Tibial nerve (tissue), 4 donors: ENCODE data around the gene MBNL2. TPM values are rescaled to one million over a fixed set of nuclear protein-coding genes. Genes with fewer than 3 reads are reported as not detected.

Experiments
- DNase-seq, 2 donors: peaks; one replicate each; pipeline ENCODE4 v3.0.0-alpha.2; 2019; ENCODE audit warnings: low spot score in 2 of 2
- H3K27ac ChIP-seq, 4 donors: fragments of 200-600 bp; sonication (generic) in 3 of 4; one replicate each; pipeline ENCODE4 v1.5.1; 2017 to 2019; ENCODE audit warnings: mild to moderate bottlenecking in 1 of 4
- H3K27me3 ChIP-seq, 2 donors: fragments of 200-600 bp; sonication (generic) in 1 of 2; one replicate each; pipeline versions ENCODE4 v1.5.1 to v1.6.0; 2017 to 2019
- H3K36me3 ChIP-seq, 3 donors: fragments of 200-600 bp; sonication (generic); one replicate each; pipeline ENCODE4 v1.5.1; 2018 to 2019
- H3K4me1 ChIP-seq, 4 donors: fragments of 200-600 bp; sonication (generic) in 3 of 4; one replicate each; pipeline ENCODE4 v1.5.1; 2017 to 2019
- H3K4me3 ChIP-seq, 4 donors: fragments of 200-600 bp; sonication (generic) in 3 of 4; one replicate each; pipeline ENCODE4 v1.5.1; 2017 to 2019; ENCODE audit warnings: mild to moderate bottlenecking in 1 of 4, moderate library complexity in 1 of 4
- H3K9me3 ChIP-seq, 4 donors: fragments of 200-600 bp; sonication (generic) in 3 of 4; one replicate each; pipeline ENCODE4 v1.5.1; 2017 to 2019
- CTCF ChIP-seq, 5 experiments: fragments of 200-600 bp in 3 of 5; fragments of 450-650 bp in 2 of 5; sonication (generic) in 3 of 5; IDR thresholded peaks; one replicate each; pipeline ENCODE4 v1.5.1; 2016 to 2019; ENCODE audit warnings: antibody characterized with exemption in 5 of 5, mild to moderate bottlenecking in 3 of 5, moderate library complexity in 2 of 5
- EP300 ChIP-seq, 2 donors: sonication (generic); formaldehyde crosslinking; IDR thresholded peaks; one replicate each; pipeline ENCODE4 v1.6.1; 2017; ENCODE audit warnings: antibody characterized with exemption in 2 of 2, mild to moderate bottlenecking in 1 of 2
- POLR2A ChIP-seq, 2 donors: fragments of 450-650 bp; IDR thresholded peaks; one replicate each; pipeline ENCODE4 v1.6.1; 2017; ENCODE audit warnings: antibody characterized with exemption in 2 of 2, mild to moderate bottlenecking in 2 of 2, moderate library complexity in 2 of 2
- WGBS, 2 donors: methylation state at CpG; one replicate each; pipeline ENCODE4 v1.1.5; 2018; 5-methylcytosine and 5-hydroxymethylcytosine counted together
- total RNA-seq, 4 donors: library from RNA; depleted of rRNA; stranded (reverse); fragments of >200 nt; gene quantifications; one replicate each; pipeline ENCODE4 v1.1.0, GENCODE V29; 2016

Gene MBNL2
- total RNA-seq, 4 donors from 2014 or later, result 87.9 to 126 (median 95.5) TPM

GRCh38 chr13:97352815-97353214 is 130.7 kb downstream of the MBNL2 start:
- peak overlapping the region in 1 of 4 donors; percentile 34 for H3K27ac ChIP-seq
- no peak for TF ChIP-seq EP300 (IDR thresholded peaks at IDR 0.05)
- no peak for TF ChIP-seq CTCF (IDR thresholded peaks at IDR 0.05)
- no peak for TF ChIP-seq POLR2A (IDR thresholded peaks at IDR 0.05)
- DNase-seq, result no peak
- no peaks in the 10 kb centered on the region for H3K27me3 ChIP-seq
- peaks cover 0 to 55% (median 5%) of the 10 kb centered on the region in 3 donors for H3K36me3 ChIP-seq
- peaks cover 0 to 7% (median 0%) of the 10 kb centered on the region in 4 donors for H3K9me3 ChIP-seq
- H3K4me1 ChIP-seq, result peaks cover 0 to 47% (median 0%) of the 10 kb centered on the region in 4 donors
- H3K4me3 ChIP-seq, result no peak overlapping the region

GRCh38 chr13:97353927-97354675 is 132.0 kb downstream of the MBNL2 start:
- peaks cover 0 to 48% (median 5%) of the 10 kb centered on the region in 3 donors for H3K36me3 ChIP-seq

GRCh38 chr13:97354808-97355207 is 132.7 kb downstream of the MBNL2 start:
- H3K9me3 ChIP-seq, result peaks cover 0 to 7% (median 0%) of the 10 kb centered on the region in 4 donors
- peak overlapping the region in 3 of 4 donors; percentile 8 to 34 (median 34) for H3K27ac ChIP-seq
- peaks cover 0 to 41% (median 5%) of the 10 kb centered on the region in 3 donors for H3K36me3 ChIP-seq
- no peak for DNase-seq
- 55 to 61% methylated on average over 5 of the region's 5 CpGs for WGBS, 2 donors
- H3K4me1 ChIP-seq, result peaks cover 0 to 67% (median 4%) of the 10 kb centered on the region in 4 donors
- TF ChIP-seq CTCF (IDR thresholded peaks at IDR 0.05) (no peak), POLR2A (IDR thresholded peaks at IDR 0.05) (no peak), EP300 (IDR thresholded peaks at IDR 0.05) (no peak)
- no peaks in the 10 kb centered on the region for H3K27me3 ChIP-seq
- H3K4me3 ChIP-seq, result no peak overlapping the region

More at GRCh38 chr13:97353927-97354675, 132.0 kb downstream of the MBNL2 start:
- TF ChIP-seq POLR2A (IDR thresholded peaks at IDR 0.05) (no peak), CTCF (IDR thresholded peaks at IDR 0.05) (no peak), EP300 (IDR thresholded peaks at IDR 0.05) (no peak)
- peaks cover 0 to 60% (median 3%) of the 10 kb centered on the region in 4 donors for H3K4me1 ChIP-seq
- no peak overlapping the region for H3K4me3 ChIP-seq
- peak overlapping the region in 2 of 4 donors; percentile 34 for H3K27ac ChIP-seq
- H3K27me3 ChIP-seq, result no peaks in the 10 kb centered on the region
- peaks cover 0 to 7% (median 0%) of the 10 kb centered on the region in 4 donors for H3K9me3 ChIP-seq
- WGBS, 2 donors, result 90 to 91% methylated on average over 4 of the region's 4 CpGs
- DNase-seq, result no peak

GRCh38 chr13:97356592-97356991 is 134.5 kb downstream of the MBNL2 start:
- H3K9me3 ChIP-seq, result no peaks in the 10 kb centered on the region
- H3K27me3 ChIP-seq, result no peaks in the 10 kb centered on the region
- no peak for TF ChIP-seq CTCF (IDR thresholded peaks at IDR 0.05)
- no peak for TF ChIP-seq POLR2A (IDR thresholded peaks at IDR 0.05)
- TF ChIP-seq EP300 (IDR thresholded peaks at IDR 0.05), result no peak
- H3K36me3 ChIP-seq, result peaks cover 0 to 23% (median 0%) of the 10 kb centered on the region in 3 donors
- 88 to 89% methylated on average over 8 of the region's 8 CpGs for WGBS, 2 donors
- no peak overlapping the region for H3K4me3 ChIP-seq
- DNase-seq, result no peak
- H3K27ac ChIP-seq, result peak overlapping the region in 1 of 4 donors; percentile 81
- H3K4me1 ChIP-seq, result peaks cover 0 to 82% (median 5%) of the 10 kb centered on the region in 4 donors
